ENCODE measurements around the gene EPS8.

DNA sequence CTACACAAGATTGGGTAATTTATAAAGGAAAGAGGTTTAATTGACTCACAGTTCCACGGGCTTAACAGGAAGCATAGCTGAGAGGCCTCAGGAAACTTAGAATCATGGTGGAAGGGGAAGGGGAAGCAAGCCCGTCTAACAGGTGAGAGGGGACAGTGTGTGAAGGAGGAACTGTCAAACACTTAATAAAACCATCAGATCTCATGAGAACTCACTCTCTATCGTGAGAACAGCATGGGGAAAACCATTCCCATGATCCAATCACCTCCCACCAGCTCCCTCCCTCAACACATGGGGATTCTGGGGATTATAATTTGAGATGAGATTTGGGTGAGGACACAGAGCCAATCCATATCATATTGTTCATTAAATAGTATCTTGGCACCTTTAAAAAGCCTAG is 56.1 kb downstream of the EPS8 start:
- TF ChIP-seq, protein P1, sequence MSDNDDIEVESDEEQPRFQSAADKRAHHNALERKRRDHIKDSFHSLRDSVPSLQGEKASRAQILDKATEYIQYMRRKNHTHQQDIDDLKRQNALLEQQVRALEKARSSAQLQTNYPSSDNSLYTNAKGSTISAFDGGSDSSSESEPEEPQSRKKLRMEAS (IDR thresholded peaks at IDR 0.05; ENCODE audit: low read depth) = no peak
- TF ChIP-seq, protein P2, sequence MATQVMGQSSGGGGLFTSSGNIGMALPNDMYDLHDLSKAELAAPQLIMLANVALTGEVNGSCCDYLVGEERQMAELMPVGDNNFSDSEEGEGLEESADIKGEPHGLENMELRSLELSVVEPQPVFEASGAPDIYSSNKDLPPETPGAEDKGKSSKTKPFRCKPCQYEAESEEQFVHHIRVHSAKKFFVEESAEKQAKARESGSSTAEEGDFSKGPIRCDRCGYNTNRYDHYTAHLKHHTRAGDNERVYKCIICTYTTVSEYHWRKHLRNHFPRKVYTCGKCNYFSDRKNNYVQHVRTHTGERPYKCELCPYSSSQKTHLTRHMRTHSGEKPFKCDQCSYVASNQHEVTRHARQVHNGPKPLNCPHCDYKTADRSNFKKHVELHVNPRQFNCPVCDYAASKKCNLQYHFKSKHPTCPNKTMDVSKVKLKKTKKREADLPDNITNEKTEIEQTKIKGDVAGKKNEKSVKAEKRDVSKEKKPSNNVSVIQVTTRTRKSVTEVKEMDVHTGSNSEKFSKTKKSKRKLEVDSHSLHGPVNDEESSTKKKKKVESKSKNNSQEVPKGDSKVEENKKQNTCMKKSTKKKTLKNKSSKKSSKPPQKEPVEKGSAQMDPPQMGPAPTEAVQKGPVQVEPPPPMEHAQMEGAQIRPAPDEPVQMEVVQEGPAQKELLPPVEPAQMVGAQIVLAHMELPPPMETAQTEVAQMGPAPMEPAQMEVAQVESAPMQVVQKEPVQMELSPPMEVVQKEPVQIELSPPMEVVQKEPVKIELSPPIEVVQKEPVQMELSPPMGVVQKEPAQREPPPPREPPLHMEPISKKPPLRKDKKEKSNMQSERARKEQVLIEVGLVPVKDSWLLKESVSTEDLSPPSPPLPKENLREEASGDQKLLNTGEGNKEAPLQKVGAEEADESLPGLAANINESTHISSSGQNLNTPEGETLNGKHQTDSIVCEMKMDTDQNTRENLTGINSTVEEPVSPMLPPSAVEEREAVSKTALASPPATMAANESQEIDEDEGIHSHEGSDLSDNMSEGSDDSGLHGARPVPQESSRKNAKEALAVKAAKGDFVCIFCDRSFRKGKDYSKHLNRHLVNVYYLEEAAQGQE (IDR thresholded peaks at IDR 0.05; ENCODE audit: low read depth, low read length) = no peak
- TF ChIP-seq NFIC (IDR thresholded peaks at IDR 0.05; ENCODE audit: borderline replicate concordance) = no peak
- no peak for TF ChIP-seq EZH2phosphoT487 (IDR thresholded peaks at IDR 0.05; ENCODE audit: borderline replicate concordance, low read depth)
- TF ChIP-seq, protein P3, sequence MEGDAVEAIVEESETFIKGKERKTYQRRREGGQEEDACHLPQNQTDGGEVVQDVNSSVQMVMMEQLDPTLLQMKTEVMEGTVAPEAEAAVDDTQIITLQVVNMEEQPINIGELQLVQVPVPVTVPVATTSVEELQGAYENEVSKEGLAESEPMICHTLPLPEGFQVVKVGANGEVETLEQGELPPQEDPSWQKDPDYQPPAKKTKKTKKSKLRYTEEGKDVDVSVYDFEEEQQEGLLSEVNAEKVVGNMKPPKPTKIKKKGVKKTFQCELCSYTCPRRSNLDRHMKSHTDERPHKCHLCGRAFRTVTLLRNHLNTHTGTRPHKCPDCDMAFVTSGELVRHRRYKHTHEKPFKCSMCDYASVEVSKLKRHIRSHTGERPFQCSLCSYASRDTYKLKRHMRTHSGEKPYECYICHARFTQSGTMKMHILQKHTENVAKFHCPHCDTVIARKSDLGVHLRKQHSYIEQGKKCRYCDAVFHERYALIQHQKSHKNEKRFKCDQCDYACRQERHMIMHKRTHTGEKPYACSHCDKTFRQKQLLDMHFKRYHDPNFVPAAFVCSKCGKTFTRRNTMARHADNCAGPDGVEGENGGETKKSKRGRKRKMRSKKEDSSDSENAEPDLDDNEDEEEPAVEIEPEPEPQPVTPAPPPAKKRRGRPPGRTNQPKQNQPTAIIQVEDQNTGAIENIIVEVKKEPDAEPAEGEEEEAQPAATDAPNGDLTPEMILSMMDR (IDR thresholded peaks at IDR 0.05) = no peak
- no peak for TF ChIP-seq MXI1 (IDR thresholded peaks at IDR 0.05; ENCODE audit: low read depth, low read length)
- no peak for TF ChIP-seq YY1 (IDR thresholded peaks at IDR 0.05; ENCODE audit: low read depth)
- TF ChIP-seq TEAD4 (IDR thresholded peaks at IDR 0.05; ENCODE audit: borderline replicate concordance, insufficient read depth) = no peak

Measured in SK-N-SH (cell line).